DND-41 (cell line): ENCODE data around the gene MKI67.
"Not testable (repeated sequence)": the region's sequence is repeated elsewhere in the genome, so short reads cannot be mapped to it uniquely, and the experiment has no call there.

Source experiments
- ATAC-seq: fragments of 200-7000 bp; cut with Tn5 transposase; 3 replicates; pipeline ENCODE4 v1.9.1; 2021; ENCODE audit warnings: low read depth; ENCODE audit not compliant: insufficient read depth
- DNase-seq: peaks from one replicate; pipeline ENCODE4 v3.0.0-alpha.2; 2020
- H2AFZ ChIP-seq: 2 replicates; pipeline ENCODE4 v1.6.0; 2012; ENCODE audit warnings: low read depth, low read length
- H3K27ac ChIP-seq: 2 replicates; pipeline ENCODE4 v1.5.1; 2012; ENCODE audit warnings: low read length, inconsistent platforms
- H3K27me3 ChIP-seq: fragments of 200-600 bp; sonication (generic); 2 replicates; pipeline ENCODE4 v1.6.0; 2012; ENCODE audit warnings: low read length, mild to moderate bottlenecking, inconsistent platforms; ENCODE audit not compliant: insufficient read depth, poor library complexity
- H3K36me3 ChIP-seq: 2 replicates; pipeline ENCODE4 v1.5.1; 2012; ENCODE audit warnings: low read length, inconsistent platforms; ENCODE audit not compliant: insufficient read depth
- H3K4me1 ChIP-seq: 2 replicates; pipeline ENCODE4 v1.5.1; 2012; ENCODE audit warnings: mild to moderate bottlenecking, low read length; ENCODE audit not compliant: insufficient read depth
- H3K4me2 ChIP-seq: 2 replicates; pipeline ENCODE4 v1.6.0; 2012; ENCODE audit warnings: mild to moderate bottlenecking, moderate library complexity, low read length, inconsistent platforms; ENCODE audit not compliant: insufficient read depth
- H3K4me3 ChIP-seq, 2 experiments: fragments of 200-600 bp in 1 of 2; shearing (Covaris generic) in 1 of 2; 2 replicates each; pipeline ENCODE4 v1.5.1; 2012 to 2016; ENCODE audit warnings: inconsistent platforms in 2 of 2, low read length in 2 of 2, mild to moderate bottlenecking in 2 of 2, low read depth in 1 of 2, moderate library complexity in 1 of 2
- H3K79me2 ChIP-seq: 2 replicates; pipeline ENCODE4 v1.6.0; 2012; ENCODE audit warnings: low read length, inconsistent platforms; ENCODE audit not compliant: insufficient read depth
- H3K9ac ChIP-seq: 2 replicates; pipeline ENCODE4 v1.6.0; 2012; ENCODE audit warnings: low read depth, mild to moderate bottlenecking, inconsistent platforms, low read length, moderate library complexity
- H3K9me3 ChIP-seq: 2 replicates; pipeline ENCODE4 v1.5.1; 2012; ENCODE audit warnings: low read length, moderate library complexity, mild to moderate bottlenecking, inconsistent platforms; ENCODE audit not compliant: insufficient read depth, severe bottlenecking
- H4K20me1 ChIP-seq: 2 replicates; pipeline ENCODE4 v1.6.0; 2012; ENCODE audit warnings: low read length; ENCODE audit not compliant: insufficient read depth
- EZH2 ChIP-seq: IDR thresholded peaks from 3 replicates; pipeline ENCODE4 v1.6.1; 2012; ENCODE audit warnings: borderline replicate concordance, low read depth, mild to moderate bottlenecking, moderate library complexity, low read length, inconsistent platforms; ENCODE audit not compliant: severe bottlenecking
- TF ChIP-seq, protein P1 (sequence below): IDR thresholded peaks from 2 replicates; pipeline ENCODE4 v1.5.1; 2012; ENCODE audit warnings: borderline replicate concordance, low read length, moderate library complexity, mild to moderate bottlenecking; ENCODE audit not compliant: poor library complexity, severe bottlenecking; ENCODE audit errors: extremely low read depth

Gene MKI67

DNA sequence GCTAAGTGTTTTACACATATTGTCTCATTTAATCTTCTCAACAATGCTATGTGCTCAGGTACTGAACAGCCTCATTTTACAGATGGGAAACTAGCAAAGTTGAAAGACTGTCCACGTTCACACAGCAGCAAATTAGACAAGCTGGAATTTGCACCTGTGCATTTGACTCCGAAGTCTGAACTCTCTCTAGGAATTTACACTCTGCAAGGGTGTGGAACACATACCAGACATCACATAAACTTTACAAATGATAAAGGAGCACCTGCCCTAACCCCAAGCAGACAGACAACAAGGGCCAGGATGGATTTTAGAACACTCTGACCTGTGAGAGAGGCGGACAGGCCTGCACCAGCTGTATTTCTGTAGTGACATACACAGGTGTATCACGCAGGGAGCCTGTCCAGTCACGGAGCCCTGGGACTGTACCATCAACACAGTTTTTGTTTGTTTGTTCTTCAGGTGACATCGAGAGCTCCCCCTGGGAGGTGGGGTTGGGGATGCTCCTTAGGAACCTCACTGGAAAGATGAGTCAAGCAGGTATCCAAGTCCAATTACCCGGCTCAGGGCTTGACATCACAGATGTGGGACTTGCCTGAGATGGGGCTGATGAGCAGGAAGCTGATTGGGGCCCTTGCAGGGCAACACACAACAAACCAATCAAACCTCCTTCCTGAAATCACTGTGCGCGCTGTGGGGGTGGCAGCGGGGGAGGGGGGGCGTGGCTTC lies 31.0 kb downstream of the MKI67 start:
- H3K9ac ChIP-seq = no peak overlapping the region
- peaks cover 30% of the 10 kb centered on the region for H3K4me1 ChIP-seq
- DNase-seq = peak; percentile 46
- H4K20me1 ChIP-seq = peaks cover 44% of the 10 kb centered on the region
- ATAC-seq = peak; percentile 41
- peaks cover 14% of the 10 kb centered on the region for H3K79me2 ChIP-seq
- H3K27me3 ChIP-seq = no peaks in the 10 kb centered on the region
- no peak overlapping the region for H2AFZ ChIP-seq
- H3K27ac ChIP-seq = no peak overlapping the region
- H3K4me3 ChIP-seq = no peak overlapping the region
- TF ChIP-seq, protein P1, sequence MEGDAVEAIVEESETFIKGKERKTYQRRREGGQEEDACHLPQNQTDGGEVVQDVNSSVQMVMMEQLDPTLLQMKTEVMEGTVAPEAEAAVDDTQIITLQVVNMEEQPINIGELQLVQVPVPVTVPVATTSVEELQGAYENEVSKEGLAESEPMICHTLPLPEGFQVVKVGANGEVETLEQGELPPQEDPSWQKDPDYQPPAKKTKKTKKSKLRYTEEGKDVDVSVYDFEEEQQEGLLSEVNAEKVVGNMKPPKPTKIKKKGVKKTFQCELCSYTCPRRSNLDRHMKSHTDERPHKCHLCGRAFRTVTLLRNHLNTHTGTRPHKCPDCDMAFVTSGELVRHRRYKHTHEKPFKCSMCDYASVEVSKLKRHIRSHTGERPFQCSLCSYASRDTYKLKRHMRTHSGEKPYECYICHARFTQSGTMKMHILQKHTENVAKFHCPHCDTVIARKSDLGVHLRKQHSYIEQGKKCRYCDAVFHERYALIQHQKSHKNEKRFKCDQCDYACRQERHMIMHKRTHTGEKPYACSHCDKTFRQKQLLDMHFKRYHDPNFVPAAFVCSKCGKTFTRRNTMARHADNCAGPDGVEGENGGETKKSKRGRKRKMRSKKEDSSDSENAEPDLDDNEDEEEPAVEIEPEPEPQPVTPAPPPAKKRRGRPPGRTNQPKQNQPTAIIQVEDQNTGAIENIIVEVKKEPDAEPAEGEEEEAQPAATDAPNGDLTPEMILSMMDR = no peak
- TF ChIP-seq EZH2 = no peak
- no peaks in the 10 kb centered on the region for H3K9me3 ChIP-seq
- H3K36me3 ChIP-seq = peaks cover 49% of the 10 kb centered on the region
- H3K4me2 ChIP-seq = no peak overlapping the region

DNA sequence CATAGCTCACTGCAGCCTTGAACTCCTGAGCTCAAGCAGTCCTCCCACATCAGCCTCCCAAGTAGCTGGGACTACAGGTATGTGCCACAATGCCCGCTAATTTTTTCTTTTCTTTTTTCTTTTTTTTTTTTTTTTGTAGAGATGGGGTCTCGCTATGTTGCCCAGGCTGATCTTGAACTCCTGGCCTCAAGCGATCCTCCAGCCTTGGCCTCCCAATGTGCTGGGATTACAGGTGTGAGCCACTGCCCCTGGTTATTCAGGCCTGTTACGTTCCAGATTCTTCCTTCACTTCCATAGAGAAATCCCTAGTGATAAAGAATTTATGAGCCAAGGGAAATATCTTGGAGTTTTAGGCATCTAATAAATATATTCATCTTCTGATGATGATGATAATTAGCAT lies 31.6 kb downstream of the MKI67 start:
- H3K4me2 ChIP-seq, H2AFZ ChIP-seq, H3K4me3 ChIP-seq, H3K79me2 ChIP-seq, H3K9me3 ChIP-seq, H3K9ac ChIP-seq, H3K27me3 ChIP-seq, DNase-seq, ATAC-seq, H3K27ac ChIP-seq: not testable (repeated sequence)
- peaks cover 30% of the 10 kb centered on the region for H3K4me1 ChIP-seq
- peaks cover 43% of the 10 kb centered on the region for H3K36me3 ChIP-seq
- peaks cover 38% of the 10 kb centered on the region for H4K20me1 ChIP-seq

DNA sequence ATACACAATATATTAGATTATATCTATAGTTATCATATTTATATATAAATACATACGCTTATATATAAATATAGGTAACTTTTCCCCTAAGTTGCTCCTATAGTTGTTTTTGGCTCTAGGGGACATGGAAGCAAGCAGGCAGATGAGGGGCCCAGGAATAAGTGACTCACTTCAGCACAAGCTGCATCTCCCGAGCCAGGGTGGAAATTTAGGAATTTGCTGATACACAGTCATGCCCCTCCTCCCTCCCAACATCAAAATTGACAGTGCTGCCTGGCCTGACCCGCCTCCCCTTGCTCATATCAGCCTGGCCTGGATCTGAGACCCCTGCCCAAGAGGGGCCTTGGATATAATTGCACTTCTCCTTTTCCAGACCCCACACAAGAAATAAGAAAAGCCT lies 33.8 kb downstream of the MKI67 start:
- Histone ChIP-seq H3K4me1 (peaks cover 29% of the 10 kb centered on the region), H3K4me2 (no peak overlapping the region), H3K4me3 (no peak overlapping the region), H4K20me1 (peaks cover 21% of the 10 kb centered on the region), H3K27ac (no peak overlapping the region), H2AFZ (no peak overlapping the region), H3K36me3 (peaks cover 22% of the 10 kb centered on the region), H3K9ac (no peak overlapping the region), H3K79me2 (no peaks in the 10 kb centered on the region), H3K27me3 (no peaks in the 10 kb centered on the region), H3K9me3 (no peaks in the 10 kb centered on the region)
- no peak for TF ChIP-seq EZH2
- TF ChIP-seq, protein P1 = no peak
- DNase-seq = no peak
- no peak for ATAC-seq

DNA sequence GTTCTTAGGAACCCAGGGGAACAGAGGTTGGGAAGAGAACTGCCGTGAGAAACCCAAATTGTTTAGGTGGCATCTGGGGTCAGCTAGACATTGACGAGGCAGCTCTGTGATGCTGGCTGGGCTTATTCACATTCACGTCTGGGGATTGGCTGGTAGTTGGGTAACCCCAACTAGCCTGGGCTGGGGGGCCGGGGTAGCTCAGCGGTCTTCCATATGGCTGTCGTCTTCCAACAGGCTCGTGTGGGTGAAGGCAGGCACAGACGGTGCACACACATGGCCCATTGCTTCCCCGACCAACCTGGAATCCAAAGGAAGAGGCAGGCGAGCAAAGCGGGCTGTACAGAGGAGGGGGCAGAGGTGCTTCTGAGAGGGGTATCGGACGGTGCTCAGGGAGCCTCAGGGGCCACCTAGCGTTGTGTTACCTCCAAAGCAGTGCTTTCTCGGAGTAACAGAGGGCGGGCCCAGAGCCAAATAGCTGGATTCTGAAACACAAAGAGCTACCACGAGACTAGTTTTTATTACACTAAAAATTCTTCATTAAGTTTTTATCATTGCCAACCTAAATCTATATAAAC lies 34.5 kb downstream of the MKI67 start:
- TF ChIP-seq, protein P1 = no peak
- no peak for TF ChIP-seq EZH2
- no peak overlapping the region for H3K27ac ChIP-seq

More for the DNA sequence above, 34.5 kb downstream of the MKI67 start:
- H3K36me3 ChIP-seq = peaks cover 14% of the 10 kb centered on the region
- H3K79me2 ChIP-seq = no peaks in the 10 kb centered on the region
- H3K4me3 ChIP-seq = no peak overlapping the region
- peaks cover 16% of the 10 kb centered on the region for H4K20me1 ChIP-seq
- DNase-seq = no peak
- no peaks in the 10 kb centered on the region for H3K27me3 ChIP-seq
- H3K4me2 ChIP-seq = no peak overlapping the region
- H2AFZ ChIP-seq = no peak overlapping the region
- H3K4me1 ChIP-seq = peaks cover 25% of the 10 kb centered on the region
- H3K9me3 ChIP-seq = no peaks in the 10 kb centered on the region
- ATAC-seq = no peak
- no peak overlapping the region for H3K9ac ChIP-seq
